ENCODE data around the gene CTNNA1.

CTNNA1 gene

DNA sequence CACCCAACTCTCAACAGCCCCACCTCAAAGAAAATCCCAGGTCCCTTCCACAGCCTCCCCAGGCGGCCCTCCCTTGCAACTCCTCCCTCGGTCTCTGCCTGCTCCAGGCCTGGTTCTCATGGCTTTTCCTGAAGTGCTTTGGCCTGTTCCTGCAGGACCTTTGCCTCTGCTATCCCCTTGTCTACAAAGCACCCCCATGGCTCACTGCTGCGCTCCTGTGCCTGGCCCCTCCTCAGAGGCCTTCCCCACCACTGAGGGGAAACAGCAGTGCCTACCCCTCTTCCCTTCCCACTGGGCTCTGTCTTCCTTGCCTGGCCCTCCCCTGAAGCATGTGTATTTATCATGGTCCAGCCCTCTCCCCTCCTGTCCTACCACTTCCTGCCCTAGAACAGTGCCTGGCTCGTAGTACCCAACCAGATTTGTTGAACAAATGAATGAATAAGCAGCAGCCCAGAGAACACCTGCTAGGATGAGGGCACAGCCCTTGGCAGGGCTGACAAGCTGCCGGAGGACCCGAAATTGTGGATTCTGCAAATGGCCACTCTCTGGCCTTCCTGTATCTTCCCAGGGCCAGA is 190.5 kb downstream of the CTNNA1 start:
- H3K79me2 ChIP-seq (ENCODE audit: control insufficient read depth, low read length) = no peaks in the 10 kb centered on the region
- no peaks in the 10 kb centered on the region for H3K9me2 ChIP-seq (replicated peaks; ENCODE audit: control insufficient read depth, low read length)
- H3K27ac ChIP-seq (ENCODE audit: low read depth, low read length) = no peak overlapping the region
- H3K4me1 ChIP-seq (ENCODE audit: control insufficient read depth, low read length) = no peaks in the 10 kb centered on the region
- no peaks in the 10 kb centered on the region for H3K36me3 ChIP-seq (ENCODE audit: control insufficient read depth, low read length)
- no peaks in the 10 kb centered on the region for H3F3A ChIP-seq (ENCODE audit: control insufficient read depth, insufficient read depth)
- no peak for TF ChIP-seq EZH2phosphoT487 (IDR thresholded peaks at IDR 0.05; ENCODE audit: borderline replicate concordance, low read length)
- TF ChIP-seq, protein P1, sequence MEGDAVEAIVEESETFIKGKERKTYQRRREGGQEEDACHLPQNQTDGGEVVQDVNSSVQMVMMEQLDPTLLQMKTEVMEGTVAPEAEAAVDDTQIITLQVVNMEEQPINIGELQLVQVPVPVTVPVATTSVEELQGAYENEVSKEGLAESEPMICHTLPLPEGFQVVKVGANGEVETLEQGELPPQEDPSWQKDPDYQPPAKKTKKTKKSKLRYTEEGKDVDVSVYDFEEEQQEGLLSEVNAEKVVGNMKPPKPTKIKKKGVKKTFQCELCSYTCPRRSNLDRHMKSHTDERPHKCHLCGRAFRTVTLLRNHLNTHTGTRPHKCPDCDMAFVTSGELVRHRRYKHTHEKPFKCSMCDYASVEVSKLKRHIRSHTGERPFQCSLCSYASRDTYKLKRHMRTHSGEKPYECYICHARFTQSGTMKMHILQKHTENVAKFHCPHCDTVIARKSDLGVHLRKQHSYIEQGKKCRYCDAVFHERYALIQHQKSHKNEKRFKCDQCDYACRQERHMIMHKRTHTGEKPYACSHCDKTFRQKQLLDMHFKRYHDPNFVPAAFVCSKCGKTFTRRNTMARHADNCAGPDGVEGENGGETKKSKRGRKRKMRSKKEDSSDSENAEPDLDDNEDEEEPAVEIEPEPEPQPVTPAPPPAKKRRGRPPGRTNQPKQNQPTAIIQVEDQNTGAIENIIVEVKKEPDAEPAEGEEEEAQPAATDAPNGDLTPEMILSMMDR (IDR thresholded peaks at IDR 0.05; ENCODE audit: low read depth, low read length, poor library complexity, severe bottlenecking) = no peak
- H3K27me3 ChIP-seq (ENCODE audit: control insufficient read depth, low read length) = no peaks in the 10 kb centered on the region
- no peaks in the 10 kb centered on the region for H3K9me3 ChIP-seq (ENCODE audit: control insufficient read depth, insufficient read depth, low read length)
- H4K20me1 ChIP-seq (ENCODE audit: control insufficient read depth, insufficient read depth, low read depth, low read length) = no peaks in the 10 kb centered on the region
- H3K4me2 ChIP-seq (ENCODE audit: low read length) = no peak overlapping the region
- no peak overlapping the region for H3K4me3 ChIP-seq (ENCODE audit: low read length)

DNA sequence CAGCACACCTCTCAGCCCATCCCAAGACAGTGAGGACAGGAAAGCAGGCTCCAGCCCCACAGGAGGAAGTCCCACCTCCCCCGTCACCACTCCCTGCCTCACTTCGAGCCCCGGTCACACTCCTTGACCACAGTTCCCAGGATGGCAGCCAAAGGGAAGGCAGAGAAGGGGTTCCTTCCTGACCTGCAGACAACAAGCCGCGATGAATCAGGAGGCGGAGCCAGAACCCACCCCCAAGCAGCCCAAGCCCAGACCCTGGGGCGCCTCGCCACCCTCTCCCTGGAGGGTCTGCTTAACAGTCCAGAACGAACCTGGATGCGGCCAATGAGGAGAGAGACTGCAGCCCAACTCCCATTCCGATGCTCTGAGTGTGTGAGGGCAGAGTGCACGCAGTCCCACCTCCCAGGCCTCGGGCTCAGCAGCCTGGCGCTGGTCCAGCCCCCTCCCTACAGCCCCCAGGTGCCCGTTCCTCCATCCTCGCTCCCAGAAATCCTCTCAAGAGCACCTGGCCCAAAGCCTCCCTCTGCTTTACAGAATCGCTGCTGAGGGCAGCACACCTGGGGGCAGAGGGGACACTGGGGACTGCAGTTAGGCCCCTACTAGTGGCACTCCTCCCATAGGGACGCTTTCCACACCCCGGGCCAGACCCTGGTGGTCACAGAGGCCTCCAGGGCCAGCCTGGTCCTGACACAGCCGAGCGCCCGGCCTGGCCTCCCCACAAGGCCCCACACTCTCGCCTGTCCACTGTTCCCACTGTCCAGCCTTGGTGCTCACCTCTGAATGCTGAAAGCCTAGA is 191.5 kb downstream of the CTNNA1 start:
- Histone ChIP-seq H3K27ac (ENCODE audit: low read depth, low read length) (no peak overlapping the region), H3K79me2 (ENCODE audit: control insufficient read depth, low read length) (no peaks in the 10 kb centered on the region), H3K27me3 (ENCODE audit: control insufficient read depth, low read length) (no peaks in the 10 kb centered on the region), H3K4me3 (ENCODE audit: low read length) (no peak overlapping the region), H3K9me2 (replicated peaks; ENCODE audit: control insufficient read depth, low read length) (no peaks in the 10 kb centered on the region), H3K4me1 (ENCODE audit: control insufficient read depth, low read length) (no peaks in the 10 kb centered on the region), H3K36me3 (ENCODE audit: control insufficient read depth, low read length) (no peaks in the 10 kb centered on the region), H3K4me2 (ENCODE audit: low read length) (no peak overlapping the region), H4K20me1 (ENCODE audit: control insufficient read depth, insufficient read depth, low read depth, low read length) (no peaks in the 10 kb centered on the region), H3F3A (ENCODE audit: control insufficient read depth, insufficient read depth) (no peaks in the 10 kb centered on the region), H3K9me3 (ENCODE audit: control insufficient read depth, insufficient read depth, low read length) (no peaks in the 10 kb centered on the region)
- TF ChIP-seq EZH2phosphoT487 (IDR thresholded peaks at IDR 0.05; ENCODE audit: borderline replicate concordance, low read length) = no peak
- TF ChIP-seq, protein P1 (IDR thresholded peaks at IDR 0.05; ENCODE audit: low read depth, low read length, poor library complexity, severe bottlenecking) = no peak

DNA sequence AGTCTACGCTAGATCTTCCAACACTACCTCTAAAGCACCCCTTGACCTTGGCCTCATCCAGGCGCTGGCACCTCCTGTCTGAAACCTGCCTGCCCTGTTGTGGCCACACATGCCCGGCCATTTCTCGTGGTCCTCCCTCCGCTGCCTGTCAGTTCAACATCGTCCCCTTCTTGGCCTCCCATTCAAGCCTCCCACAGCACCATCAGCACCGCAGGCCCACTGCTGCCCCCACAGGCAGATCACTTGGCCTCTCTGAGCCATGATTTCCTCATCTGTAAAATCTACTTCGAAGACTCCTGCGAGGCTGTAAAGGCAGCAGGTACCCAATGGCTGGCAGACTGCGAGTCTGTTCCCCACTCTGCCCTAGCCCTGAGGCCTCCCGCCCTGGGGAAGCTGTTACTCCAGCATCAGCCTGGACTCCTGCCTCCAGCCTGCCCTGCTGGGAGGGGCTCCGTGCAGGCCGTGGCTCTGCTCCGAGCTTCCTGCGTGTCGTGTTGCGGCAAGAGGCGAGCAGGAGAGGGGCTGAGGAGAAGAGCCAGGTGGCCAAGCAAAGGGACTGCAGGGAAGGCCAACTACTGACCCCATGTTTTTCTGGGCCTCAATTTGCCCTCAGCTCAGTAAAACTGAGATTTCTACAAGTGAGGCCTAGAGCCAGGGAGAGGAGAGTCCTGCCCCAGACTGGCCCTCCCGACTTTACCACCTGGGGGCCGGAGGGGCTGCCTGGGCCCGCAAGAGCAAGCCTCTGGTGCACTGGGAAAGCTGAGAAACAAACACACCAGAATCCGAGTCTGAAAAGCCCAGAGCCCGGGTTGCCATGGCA is 192.4 kb downstream of the CTNNA1 start:
- Histone ChIP-seq H3K9me2 (replicated peaks; ENCODE audit: control insufficient read depth, low read length) (no peaks in the 10 kb centered on the region), H3K4me3 (ENCODE audit: low read length) (no peak overlapping the region), H3K27ac (ENCODE audit: low read depth, low read length) (no peak overlapping the region), H3K9me3 (ENCODE audit: control insufficient read depth, insufficient read depth, low read length) (no peaks in the 10 kb centered on the region), H3K79me2 (ENCODE audit: control insufficient read depth, low read length) (no peaks in the 10 kb centered on the region), H3K36me3 (ENCODE audit: control insufficient read depth, low read length) (no peaks in the 10 kb centered on the region), H3K27me3 (ENCODE audit: control insufficient read depth, low read length) (no peaks in the 10 kb centered on the region), H3F3A (ENCODE audit: control insufficient read depth, insufficient read depth) (no peaks in the 10 kb centered on the region), H4K20me1 (ENCODE audit: control insufficient read depth, insufficient read depth, low read depth, low read length) (no peaks in the 10 kb centered on the region), H3K4me2 (ENCODE audit: low read length) (no peak overlapping the region), H3K4me1 (ENCODE audit: control insufficient read depth, low read length) (no peaks in the 10 kb centered on the region)
- TF ChIP-seq EZH2phosphoT487 (IDR thresholded peaks at IDR 0.05; ENCODE audit: borderline replicate concordance, low read length) = no peak
- TF ChIP-seq, protein P1 (IDR thresholded peaks at IDR 0.05; ENCODE audit: low read depth, low read length, poor library complexity, severe bottlenecking) = peak; percentile 19
